Measurements from ENCODE around the gene RPL34. TPM values are rescaled to one million over a fixed set of nuclear protein-coding genes. Genes with fewer than 3 reads are reported as not detected.

RPL34 gene
- total and polyA plus RNA-seq, 3 donors from 2014 or later, result 237 to 950 (median 435) TPM

- intact Hi-C loops (cut with DNase I; ENCODE audit: low total_unique reads), result no loop called here
- DNase-seq, result no peak
- 94 to 95% methylated on average over 1 of the region's 1 CpG for WGBS, 2 donors
- H3K4me3 ChIP-seq, result no peak overlapping the region
- no peaks in the 10 kb centered on the region for H3K9me3 ChIP-seq
- H3K36me3 ChIP-seq (ENCODE audit: low read depth, missing control alignments), result no peaks in the 10 kb centered on the region
- no peak overlapping the region for H3K27ac ChIP-seq
- H3K4me1 ChIP-seq, result no peaks in the 10 kb centered on the region
- TF ChIP-seq CTCF (IDR thresholded peaks at IDR 0.05), result no peak
- TF ChIP-seq POLR2A (IDR thresholded peaks at IDR 0.05), result no peak
- no peaks in the 10 kb centered on the region for H3K27me3 ChIP-seq
These were observed 24.0 kb upstream of the RPL34 start for GRCh38 chr4:108596344-108596743.

DNA sequence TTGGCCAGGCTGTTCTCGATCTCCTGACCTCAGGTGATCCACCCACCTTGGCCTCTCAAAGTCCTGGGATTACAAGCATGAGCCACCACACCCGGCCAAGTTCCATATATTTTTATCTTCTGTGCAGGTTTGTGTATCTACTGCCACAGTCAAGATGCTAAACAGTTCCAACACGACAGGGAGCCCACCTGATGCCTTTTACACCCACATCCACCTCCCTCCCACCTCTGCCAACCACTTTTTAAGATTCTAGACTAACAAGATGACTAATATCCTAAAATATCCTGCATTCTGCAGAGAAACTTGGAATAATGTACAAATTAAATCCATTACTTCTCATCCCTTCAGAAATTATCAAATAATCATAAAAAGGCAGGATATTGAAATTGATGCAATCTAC, 19.3 kb upstream of the RPL34 start:
- no peak for DNase-seq
- no peak for TF ChIP-seq POLR2A (IDR thresholded peaks at IDR 0.05)
- no peak for TF ChIP-seq CTCF (IDR thresholded peaks at IDR 0.05)
- Histone ChIP-seq H3K4me1 (no peaks in the 10 kb centered on the region), H3K4me3 (no peak overlapping the region), H3K27me3 (no peaks in the 10 kb centered on the region), H3K9me3 (no peaks in the 10 kb centered on the region), H3K27ac (no peak overlapping the region), H3K36me3 (ENCODE audit: low read depth, missing control alignments) (no peaks in the 10 kb centered on the region)
- intact Hi-C loops (cut with DNase I; ENCODE audit: low total_unique reads), result no loop called here
- WGBS, 2 donors, result 77% methylated on average over 3 of the region's 3 CpGs

DNA sequence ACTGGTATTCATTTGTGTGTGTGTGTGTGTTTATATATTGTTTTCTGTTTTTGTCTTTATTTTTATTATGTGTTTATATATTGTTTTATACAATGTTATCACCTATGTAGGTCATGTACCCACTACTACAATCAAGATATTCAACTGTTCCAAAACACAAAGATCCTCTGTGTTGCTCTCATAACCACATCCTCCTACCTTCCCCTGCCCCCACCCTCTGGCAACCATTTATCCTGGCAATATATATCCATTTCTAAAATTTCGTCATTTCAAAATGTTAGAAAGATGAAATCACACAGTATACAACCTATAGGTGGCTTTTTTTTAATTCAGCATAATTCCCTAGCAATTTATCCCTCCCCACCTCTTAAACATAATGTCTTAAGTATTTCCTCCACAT, 18.8 kb upstream of the RPL34 start:
- Histone ChIP-seq H3K27ac (no peak overlapping the region), H3K27me3 (no peaks in the 10 kb centered on the region), H3K4me1 (no peaks in the 10 kb centered on the region), H3K4me3 (no peak overlapping the region), H3K36me3 (ENCODE audit: low read depth, missing control alignments) (no peaks in the 10 kb centered on the region), H3K9me3 (no peaks in the 10 kb centered on the region)
- no peak for DNase-seq
- intact Hi-C loops (cut with DNase I; ENCODE audit: low total_unique reads), result no loop called here
- WGBS, 2 donors, result 79 to 97% methylated on average over 1 of the region's 1 CpG
- TF ChIP-seq CTCF (IDR thresholded peaks at IDR 0.05) (no peak), POLR2A (IDR thresholded peaks at IDR 0.05) (no peak)

- H3K4me3 ChIP-seq, result no peak overlapping the region
- no peak for DNase-seq
- H3K27me3 ChIP-seq, result no peaks in the 10 kb centered on the region
- intact Hi-C loops (cut with DNase I; ENCODE audit: low total_unique reads), result no loop called here
- no peaks in the 10 kb centered on the region for H3K36me3 ChIP-seq (ENCODE audit: low read depth, missing control alignments)
- H3K27ac ChIP-seq, result no peak overlapping the region
- TF ChIP-seq POLR2A (IDR thresholded peaks at IDR 0.05) (no peak), CTCF (IDR thresholded peaks at IDR 0.05) (no peak)
- H3K9me3 ChIP-seq, result no peaks in the 10 kb centered on the region
- no peaks in the 10 kb centered on the region for H3K4me1 ChIP-seq
- 75 to 82% methylated on average over 3 of the region's 3 CpGs for WGBS, 2 donors
These were observed 18.2 kb upstream of the RPL34 start for GRCh38 chr4:108602163-108602562.

DNA sequence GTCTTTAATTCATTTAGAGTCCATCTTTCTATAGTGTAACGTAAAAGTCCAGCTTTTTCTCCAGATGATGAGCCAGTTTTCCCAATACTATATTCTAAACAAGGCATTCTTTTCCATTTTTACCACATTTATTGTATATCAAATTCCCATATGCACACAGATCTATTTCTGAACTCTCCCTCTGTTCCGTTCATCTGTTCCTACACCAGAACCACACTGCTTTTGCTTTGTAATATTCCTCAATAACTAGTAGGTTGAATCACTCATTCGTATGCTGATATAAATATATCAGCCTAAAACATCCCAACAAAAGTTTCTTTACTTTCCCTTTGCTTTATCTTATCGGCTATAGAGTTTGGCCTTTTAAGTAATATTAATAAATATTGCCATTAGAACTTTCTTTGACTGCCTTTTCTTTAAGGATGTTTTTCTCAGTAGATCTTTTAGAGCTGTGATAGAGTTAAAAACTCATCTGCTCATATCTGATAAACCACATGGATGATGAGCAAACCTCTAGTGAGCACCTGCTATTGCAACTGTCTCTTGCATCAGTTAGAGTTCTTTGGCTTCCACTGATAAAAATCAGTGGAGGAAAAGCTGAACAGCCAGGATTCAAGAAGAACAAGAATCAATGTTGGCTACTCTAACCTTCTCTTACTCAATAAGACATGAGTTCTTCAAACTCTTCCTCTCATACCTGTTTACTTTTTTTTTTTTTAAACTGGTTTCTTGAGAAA, 13.1 kb upstream of the RPL34 start:
- 95% methylated on average over 4 of the region's 4 CpGs for WGBS, 2 donors
- Histone ChIP-seq H3K4me1 (no peaks in the 10 kb centered on the region), H3K27me3 (no peaks in the 10 kb centered on the region), H3K36me3 (ENCODE audit: low read depth, missing control alignments) (no peaks in the 10 kb centered on the region), H3K9me3 (no peaks in the 10 kb centered on the region), H3K4me3 (no peak overlapping the region), H3K27ac (no peak overlapping the region)
- intact Hi-C loops (cut with DNase I; ENCODE audit: low total_unique reads), result no loop called here
- TF ChIP-seq POLR2A (IDR thresholded peaks at IDR 0.05) (no peak), CTCF (IDR thresholded peaks at IDR 0.05) (no peak)
- DNase-seq, result no peak

All from testis (tissue), 3 donors.